SK-N-SH (cell line): ENCODE data around the gene P4HTM. TPM values are rescaled to one million over a fixed set of nuclear protein-coding genes. Genes with fewer than 3 reads are reported as not detected.

Experiments used
- CTCF ChIA-PET: fragments of 300-600, 350-600 bp; formaldehyde crosslinking; extraction: SDS; loops from one replicate; lab custom pipeline; 2021; lab: Yijun Ruan, JAX
- POLR2A ChIA-PET: fragments of 350-600 bp; sonication (Branson Sonifier 250); formaldehyde crosslinking; extraction: SDS; loops from one replicate; lab custom pipeline; 2020; ENCODE audit warnings: antibody characterized with exemption, inconsistent platforms; lab: Yijun Ruan, JAX
- DNase-seq: peaks from one replicate; pipeline ENCODE4 v3.0.0; 2012
- H2AFZ ChIP-seq: fragments of 200-600 bp; sonication (generic); 2 replicates; pipeline ENCODE4 v1.8.1; 2016; ENCODE audit warnings: antibody characterized with exemption, mild to moderate bottlenecking, low read depth
- H3F3A ChIP-seq: fragments of 200-600 bp; sonication (generic); replicated peaks from 2 replicates; pipeline ENCODE3; 2016; ENCODE audit warnings: antibody characterized with exemption, mild to moderate bottlenecking; ENCODE audit not compliant: insufficient read depth
- H3K27ac ChIP-seq, 2 experiments: fragments of 200-500 bp in 1 of 2; fragments of 200-600 bp in 1 of 2; sonication (Bioruptor generic) in 1 of 2; sonication (generic), shearing (Covaris generic) in 1 of 2; 2 replicates each; pipeline versions ENCODE4 v1.5.1 to v1.6.1; 2014 to 2016; ENCODE audit warnings: low read depth in 2 of 2, inconsistent platforms in 1 of 2, low read length in 1 of 2, mild to moderate bottlenecking in 1 of 2, mixed read lengths in 1 of 2
- H3K27me3 ChIP-seq: fragments of 200-600 bp; sonication (generic), shearing (Covaris generic); 2 replicates; pipeline ENCODE4 v1.6.1; 2016; ENCODE audit warnings: mixed run types; ENCODE audit not compliant: insufficient read depth
- H3K36me3 ChIP-seq, 2 experiments: fragments of 200-500 bp in 1 of 2; fragments of 200-600 bp in 1 of 2; sonication (Bioruptor generic) in 1 of 2; sonication (generic) in 1 of 2; replicated peaks in 1 of 2; 2 replicates each; pipeline versions ENCODE3 to v1.5.1; 2014 to 2016; ENCODE audit warnings: low read length in 1 of 2, mild to moderate bottlenecking in 1 of 2; ENCODE audit not compliant: insufficient read depth in 2 of 2, control insufficient read depth in 1 of 2
- H3K4me1 ChIP-seq, 2 experiments: fragments of 200-500 bp in 1 of 2; fragments of 200-600 bp in 1 of 2; sonication (Bioruptor generic) in 1 of 2; sonication (generic), shearing (Covaris generic) in 1 of 2; 2 replicates each; pipeline versions ENCODE4 v1.5.1 to v1.6.1; 2014 to 2016; ENCODE audit warnings: low read depth in 1 of 2, low read length in 1 of 2, mixed run types in 1 of 2; ENCODE audit not compliant: insufficient read depth in 2 of 2, control insufficient read depth in 1 of 2
- H3K4me2 ChIP-seq: fragments of 200-600 bp; sonication (generic), shearing (Covaris generic); 2 replicates; pipeline ENCODE4 v1.6.1; 2017; ENCODE audit warnings: mixed run types
- H3K4me3 ChIP-seq, 2 experiments: fragments of 200-500 bp in 1 of 2; fragments of 200-600 bp in 1 of 2; sonication (Bioruptor generic) in 1 of 2; sonication (generic), shearing (Covaris generic) in 1 of 2; 2 replicates each; pipeline versions ENCODE4 v1.5.1 to v1.8.1; 2014 to 2016; ENCODE audit warnings: low read depth in 2 of 2, inconsistent platforms in 1 of 2, low read length in 1 of 2, mild to moderate bottlenecking in 1 of 2, mixed read lengths in 1 of 2, moderate library complexity in 1 of 2
- H3K79me2 ChIP-seq: fragments of 200-600 bp; sonication (generic); 2 replicates; pipeline ENCODE4 v1.8.1; 2017; ENCODE audit warnings: mild to moderate bottlenecking; ENCODE audit not compliant: insufficient read depth
- H3K9ac ChIP-seq: fragments of 200-600 bp; sonication (generic); 2 replicates; pipeline ENCODE4 v1.6.1; 2017; ENCODE audit warnings: mixed run types
- H3K9me2 ChIP-seq: fragments of 200-600 bp; sonication (generic); 2 replicates; pipeline ENCODE4 v1.6.1; 2017; ENCODE audit warnings: mixed run types
- H3K9me3 ChIP-seq: fragments of 200-600 bp; sonication (generic); 2 replicates; pipeline ENCODE4 v1.6.1; 2017; ENCODE audit warnings: mixed run types, mild to moderate bottlenecking, moderate library complexity
- H4K20me1 ChIP-seq: fragments of 200-600 bp; sonication (generic); 2 replicates; pipeline ENCODE4 v1.6.1; 2017; ENCODE audit warnings: mild to moderate bottlenecking, mixed run types; ENCODE audit not compliant: insufficient read depth
- ELF1 ChIP-seq: IDR thresholded peaks from 2 replicates; pipeline ENCODE4 v1.4.0; 2012
- FOSL2 ChIP-seq: IDR thresholded peaks from 2 replicates; pipeline ENCODE4 v1.4.0; 2012; ENCODE audit warnings: low read depth, mild to moderate bottlenecking, moderate library complexity, borderline replicate concordance
- GATA2 ChIP-seq: sonication (generic); formaldehyde crosslinking; IDR thresholded peaks from 2 replicates; pipeline ENCODE4 v1.5.0; 2020; ENCODE audit warnings: mild to moderate bottlenecking, missing genetic modification reagents
- JUND ChIP-seq: IDR thresholded peaks from 2 replicates; pipeline ENCODE4 v1.4.0; 2012
- MXI1 ChIP-seq: IDR thresholded peaks from 2 replicates; pipeline ENCODE4 v1.6.1; 2012; ENCODE audit warnings: mild to moderate bottlenecking, low read depth, low read length, improper control_type of control experiment
- RFX5 ChIP-seq: IDR thresholded peaks from 2 replicates; pipeline ENCODE4 v1.6.1; 2012; ENCODE audit warnings: mild to moderate bottlenecking, improper control_type of control experiment, low read length
- WGBS: methylation state at CpG from one replicate; pipeline ENCODE4 v1.1.6; 2017; ENCODE audit warnings: low lambda C conversion rate; 5-methylcytosine and 5-hydroxymethylcytosine counted together
- polyA plus RNA-seq, 3 experiments: library from polyadenylated mRNA; depleted of rRNA; stranded (reverse); fragments of >200 nt; gene quantifications; 2 replicates each; pipeline ENCODE4 v1.2.3, GENCODE V29; 2012
- TF ChIP-seq, protein P1 (sequence below): IDR thresholded peaks from 2 replicates; pipeline ENCODE4 v1.4.0; 2012; ENCODE audit warnings: low read depth
- TF ChIP-seq, protein P2 (sequence below): fragments of 200-600 bp; sonication (generic); IDR thresholded peaks from 2 replicates; pipeline ENCODE4 v1.6.1; 2017; ENCODE audit warnings: antibody characterized with exemption, mild to moderate bottlenecking, moderate library complexity
- TF ChIP-seq, protein P3 (sequence below): fragments of 150-350 bp; IDR thresholded peaks from 2 replicates; pipeline ENCODE4 v1.6.1; 2017; ENCODE audit warnings: antibody characterized with exemption, low read length, low read depth, borderline replicate concordance
- TF ChIP-seq, protein P4 (sequence below): IDR thresholded peaks from 2 replicates; pipeline ENCODE4 v1.4.0; 2012; ENCODE audit warnings: low read depth, borderline replicate concordance
- TF ChIP-seq, protein P5 (sequence below): IDR thresholded peaks from 2 replicates; pipeline ENCODE4; 2012

P4HTM gene
- polyA plus RNA-seq, 1 of the 3 experiments (the other 2 are of a cell fraction): 21.0 TPM

DNA sequence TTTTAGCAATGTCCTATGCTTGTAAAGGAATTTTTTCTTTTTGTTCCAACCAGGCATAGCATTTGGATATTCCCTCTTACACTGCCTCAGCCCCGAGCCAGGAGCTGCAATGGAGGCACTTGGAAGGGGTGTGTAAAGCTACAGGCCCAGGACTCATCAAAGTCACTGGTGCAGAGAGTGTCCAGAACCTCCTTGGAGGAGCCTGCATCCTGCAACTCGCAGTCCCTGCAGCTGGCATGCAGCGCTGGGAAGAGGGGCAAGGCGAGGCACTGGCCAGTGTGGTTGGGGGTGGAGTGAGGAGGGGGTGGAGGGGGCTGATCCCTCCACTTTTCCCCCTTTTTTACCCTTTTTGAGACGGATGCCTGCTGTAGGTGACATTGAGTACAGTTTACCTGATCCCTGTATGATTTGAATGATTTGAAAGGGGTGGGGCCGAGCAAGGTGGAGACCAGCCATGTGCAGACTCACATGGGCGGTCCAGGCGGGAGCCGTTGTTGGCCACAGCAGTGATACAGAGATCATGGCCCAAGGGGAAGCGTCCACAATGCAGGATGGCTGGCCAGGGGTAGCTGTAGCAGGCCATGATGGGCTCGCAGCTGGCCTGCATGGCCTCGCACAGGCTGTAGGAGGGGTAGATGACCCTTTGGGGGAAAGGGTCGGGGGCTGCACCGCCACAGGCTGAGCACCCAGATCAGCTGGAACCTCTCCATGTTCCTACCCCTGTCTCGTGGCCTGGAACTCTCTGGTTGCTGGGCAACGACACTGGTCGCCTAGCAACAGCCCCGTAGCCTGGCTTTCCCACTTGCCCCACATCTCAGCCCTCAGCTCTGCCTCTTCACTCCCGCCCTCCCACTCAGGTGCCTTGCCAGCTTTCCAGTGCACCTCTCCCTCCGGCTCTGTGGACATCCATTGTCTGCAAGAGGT lies 7.9 kb downstream of the P4HTM start:
- H3F3A ChIP-seq: no peaks in the 10 kb centered on the region
- H3K27me3 ChIP-seq: no peaks in the 10 kb centered on the region
- H3K36me3 ChIP-seq: no peaks in the 10 kb centered on the region
- no peaks in the 10 kb centered on the region for H3K9me2 ChIP-seq
- H4K20me1 ChIP-seq: no peaks in the 10 kb centered on the region
- no peak overlapping the region for H3K4me2 ChIP-seq
- peak; percentile 86 for DNase-seq
- 0 out of 2 replicates have a peak, but pooled peaks cover 3% of the 10 kb centered on the region for H3K79me2 ChIP-seq
- H3K4me1 ChIP-seq: peaks cover 0 to 32% of the 10 kb centered on the region in 2 experiments; a peak in 1 of 4 replicates
- POLR2A ChIA-PET: interaction anchor here (0.6 to 5.7 kb wide), 7 partner anchors 9 to 101 kb away, joined by 3 to 44 read pairs (median 5); partner anchors contain the start of genes NDUFAF3 and WDR6
- no peaks in the 10 kb centered on the region for H3K9me3 ChIP-seq
- CTCF ChIA-PET: interaction anchor here (0.6 to 3.5 kb wide), 9 partner anchors 9 to 461 kb away, joined by 3 to 26 read pairs (median 5); partner anchors contain the start of genes CELSR3, IMPDH2, NDUFAF3 and WDR6
- no peak overlapping the region for H2AFZ ChIP-seq
- no peak for TF ChIP-seq ELF1
- TF ChIP-seq MXI1: peak; percentile 78; the same call in 1 of the 2 replicates
- peak overlapping the region in 1 of 2 experiments; percentile 81; a peak in 2 of 4 replicates for H3K27ac ChIP-seq
- no peak overlapping the region for H3K4me3 ChIP-seq
- 83% methylated on average over 17 of the region's 20 CpGs for WGBS
- no peak overlapping the region for H3K9ac ChIP-seq

DNA sequence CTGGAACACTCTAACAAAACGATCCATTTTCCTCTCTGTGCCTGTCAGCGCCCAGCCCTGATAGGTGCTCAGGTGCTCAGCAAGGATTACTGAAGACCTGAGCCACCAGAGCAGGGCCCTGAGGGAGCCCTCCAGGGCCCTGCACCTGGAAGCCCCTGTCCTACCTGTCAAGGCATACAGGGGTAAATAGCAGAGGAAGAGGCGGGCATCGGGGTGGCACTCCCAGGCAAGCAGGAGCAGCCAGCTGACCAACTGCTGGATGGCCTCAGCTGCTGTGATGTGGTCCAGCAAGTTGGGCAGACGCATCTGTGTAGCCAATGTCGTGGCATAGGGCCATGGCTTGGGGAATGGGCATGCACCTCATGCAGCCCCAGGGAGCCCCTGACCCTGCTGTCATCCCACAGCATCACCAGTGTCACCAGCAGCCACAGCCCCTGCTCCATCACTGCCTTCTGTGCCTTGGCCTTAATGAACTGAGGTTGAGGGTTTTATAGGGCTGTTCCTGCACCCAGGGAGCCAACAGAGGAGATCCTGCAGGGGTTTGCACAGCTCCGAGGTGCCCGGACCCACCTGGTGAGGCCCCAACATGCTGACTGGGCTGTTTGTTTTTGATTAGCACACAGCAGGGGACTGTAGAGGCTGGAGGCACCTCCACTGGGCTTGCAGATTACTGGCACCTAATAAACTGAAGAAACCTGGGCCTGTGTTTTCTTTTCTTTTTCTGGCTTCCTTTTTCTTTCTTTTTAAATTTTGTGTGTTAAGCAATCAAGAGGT lies 9.2 kb downstream of the P4HTM start:
- no peaks in the 10 kb centered on the region for H3K36me3 ChIP-seq
- no peak overlapping the region for H3K9ac ChIP-seq
- WGBS: 91% methylated on average over 6 of the region's 8 CpGs
- H3K9me3 ChIP-seq: no peaks in the 10 kb centered on the region
- H3F3A ChIP-seq: no peaks in the 10 kb centered on the region
- no peak overlapping the region for H3K4me2 ChIP-seq
- peaks cover 0 to 30% of the 10 kb centered on the region in 2 experiments; a peak in 1 of 4 replicates for H3K4me1 ChIP-seq
- H4K20me1 ChIP-seq: no peaks in the 10 kb centered on the region
- ChIA-PET CTCF (interaction anchor here (2.8 kb wide), 1 partner anchor 22 kb away, joined by 13 read pairs; the partner anchor contains the start of gene NDUFAF3), POLR2A (interaction anchor here (0.6 to 5.7 kb wide), 4 partner anchors 8 to 278 kb away, joined by 3 to 44 read pairs (median 12); partner anchors contain the start of genes NDUFAF3 and WDR6)
- no peak overlapping the region for H2AFZ ChIP-seq
- no peak overlapping the region for H3K4me3 ChIP-seq
- H3K9me2 ChIP-seq: no peaks in the 10 kb centered on the region
- H3K27me3 ChIP-seq: no peaks in the 10 kb centered on the region
- DNase-seq: no peak
- TF ChIP-seq, protein P1, sequence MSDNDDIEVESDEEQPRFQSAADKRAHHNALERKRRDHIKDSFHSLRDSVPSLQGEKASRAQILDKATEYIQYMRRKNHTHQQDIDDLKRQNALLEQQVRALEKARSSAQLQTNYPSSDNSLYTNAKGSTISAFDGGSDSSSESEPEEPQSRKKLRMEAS: no peak
- TF ChIP-seq, protein P2, sequence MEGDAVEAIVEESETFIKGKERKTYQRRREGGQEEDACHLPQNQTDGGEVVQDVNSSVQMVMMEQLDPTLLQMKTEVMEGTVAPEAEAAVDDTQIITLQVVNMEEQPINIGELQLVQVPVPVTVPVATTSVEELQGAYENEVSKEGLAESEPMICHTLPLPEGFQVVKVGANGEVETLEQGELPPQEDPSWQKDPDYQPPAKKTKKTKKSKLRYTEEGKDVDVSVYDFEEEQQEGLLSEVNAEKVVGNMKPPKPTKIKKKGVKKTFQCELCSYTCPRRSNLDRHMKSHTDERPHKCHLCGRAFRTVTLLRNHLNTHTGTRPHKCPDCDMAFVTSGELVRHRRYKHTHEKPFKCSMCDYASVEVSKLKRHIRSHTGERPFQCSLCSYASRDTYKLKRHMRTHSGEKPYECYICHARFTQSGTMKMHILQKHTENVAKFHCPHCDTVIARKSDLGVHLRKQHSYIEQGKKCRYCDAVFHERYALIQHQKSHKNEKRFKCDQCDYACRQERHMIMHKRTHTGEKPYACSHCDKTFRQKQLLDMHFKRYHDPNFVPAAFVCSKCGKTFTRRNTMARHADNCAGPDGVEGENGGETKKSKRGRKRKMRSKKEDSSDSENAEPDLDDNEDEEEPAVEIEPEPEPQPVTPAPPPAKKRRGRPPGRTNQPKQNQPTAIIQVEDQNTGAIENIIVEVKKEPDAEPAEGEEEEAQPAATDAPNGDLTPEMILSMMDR: no peak
- TF ChIP-seq MXI1 (no peak), FOSL2 (no peak), JUND (no peak), RFX5 (no peak), GATA2 (no peak)
- TF ChIP-seq, protein P3, sequence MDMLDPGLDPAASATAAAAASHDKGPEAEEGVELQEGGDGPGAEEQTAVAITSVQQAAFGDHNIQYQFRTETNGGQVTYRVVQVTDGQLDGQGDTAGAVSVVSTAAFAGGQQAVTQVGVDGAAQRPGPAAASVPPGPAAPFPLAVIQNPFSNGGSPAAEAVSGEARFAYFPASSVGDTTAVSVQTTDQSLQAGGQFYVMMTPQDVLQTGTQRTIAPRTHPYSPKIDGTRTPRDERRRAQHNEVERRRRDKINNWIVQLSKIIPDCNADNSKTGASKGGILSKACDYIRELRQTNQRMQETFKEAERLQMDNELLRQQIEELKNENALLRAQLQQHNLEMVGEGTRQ: no peak
- TF ChIP-seq, protein P4, sequence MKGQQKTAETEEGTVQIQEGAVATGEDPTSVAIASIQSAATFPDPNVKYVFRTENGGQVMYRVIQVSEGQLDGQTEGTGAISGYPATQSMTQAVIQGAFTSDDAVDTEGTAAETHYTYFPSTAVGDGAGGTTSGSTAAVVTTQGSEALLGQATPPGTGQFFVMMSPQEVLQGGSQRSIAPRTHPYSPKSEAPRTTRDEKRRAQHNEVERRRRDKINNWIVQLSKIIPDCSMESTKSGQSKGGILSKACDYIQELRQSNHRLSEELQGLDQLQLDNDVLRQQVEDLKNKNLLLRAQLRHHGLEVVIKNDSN: no peak
- TF ChIP-seq, protein P5, sequence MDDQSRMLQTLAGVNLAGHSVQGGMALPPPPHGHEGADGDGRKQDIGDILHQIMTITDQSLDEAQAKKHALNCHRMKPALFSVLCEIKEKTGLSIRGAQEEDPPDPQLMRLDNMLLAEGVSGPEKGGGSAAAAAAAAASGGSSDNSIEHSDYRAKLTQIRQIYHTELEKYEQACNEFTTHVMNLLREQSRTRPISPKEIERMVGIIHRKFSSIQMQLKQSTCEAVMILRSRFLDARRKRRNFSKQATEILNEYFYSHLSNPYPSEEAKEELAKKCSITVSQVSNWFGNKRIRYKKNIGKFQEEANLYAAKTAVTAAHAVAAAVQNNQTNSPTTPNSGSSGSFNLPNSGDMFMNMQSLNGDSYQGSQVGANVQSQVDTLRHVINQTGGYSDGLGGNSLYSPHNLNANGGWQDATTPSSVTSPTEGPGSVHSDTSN: no peak
- peak overlapping the region in 1 of 2 experiments; percentile 81; a peak in 2 of 4 replicates for H3K27ac ChIP-seq
- H3K79me2 ChIP-seq: 0 out of 2 replicates have a peak, but pooled peaks cover 3% of the 10 kb centered on the region
